K562 (cell line): ENCODE data around the gene RPS2. TPM values are rescaled to one million over a fixed set of nuclear protein-coding genes. Genes with fewer than 3 reads are reported as not detected.

Experiments used
- BRCA1 ChIP-seq, 2 experiments: fragments of 450-650 bp in 1 of 2; sonication (generic) in 1 of 2; formaldehyde crosslinking in 1 of 2; IDR thresholded peaks; 2 replicates each; pipeline versions ENCODE4 v1.5.0 to v1.6.1; 2017 to 2020; ENCODE audit warnings: mild to moderate bottlenecking in 1 of 2, missing genetic modification reagents in 1 of 2
- DNMT1 ChIP-seq: fragments of 450-650 bp; IDR thresholded peaks from 2 replicates; pipeline ENCODE4 v1.6.1; 2016; ENCODE audit warnings: antibody characterized with exemption, mild to moderate bottlenecking
- ESRRB ChIP-seq: fragments of 250-450 bp; sonication (Bioruptor Pico); IDR thresholded peaks from 2 replicates; pipeline ENCODE4 v1.5.0; 2020; ENCODE audit warnings: mild to moderate bottlenecking, moderate library complexity, borderline replicate concordance
- ETV6 ChIP-seq, 3 experiments: fragments of 150-350 bp in 1 of 3; sonication (generic) in 1 of 3; formaldehyde crosslinking in 1 of 3; IDR thresholded peaks; 2 replicates each; pipeline versions ENCODE4 v1.6.1 to v1.8.0; 2014 to 2022; ENCODE audit warnings: borderline replicate concordance in 2 of 3, low read depth in 2 of 3, antibody characterized with exemption in 1 of 3, low read length in 1 of 3, mild to moderate bottlenecking in 1 of 3, missing genetic modification reagents in 1 of 3
- FOXA3 ChIP-seq, 2 experiments: fragments of 450-650 bp in 1 of 2; sonication (generic) in 1 of 2; formaldehyde crosslinking; IDR thresholded peaks in 1 of 2; conservative IDR thresholded peaks in 1 of 2; 2 replicates each; pipeline versions ENCODE4 v1.4.0 to v1.8.0; 2020 to 2022; ENCODE audit warnings: mild to moderate bottlenecking in 2 of 2, missing genetic modification reagents in 1 of 2
- FOXK1 ChIP-seq: sonication (generic); formaldehyde crosslinking; IDR thresholded peaks from 2 replicates; pipeline ENCODE4 v1.8.0; 2022; ENCODE audit warnings: missing genetic modification reagents, mild to moderate bottlenecking, borderline replicate concordance
- FUS ChIP-seq: fragments of 200-400 bp; formaldehyde crosslinking; optimal IDR thresholded peaks from 2 replicates; pipeline ENCODE3; 2017; ENCODE audit warnings: low read depth, low read length
- LCOR ChIP-seq: sonication (generic); formaldehyde crosslinking; IDR thresholded peaks from 2 replicates; pipeline ENCODE4 v1.8.0; 2022; ENCODE audit warnings: mild to moderate bottlenecking, missing genetic modification reagents
- MTA3 ChIP-seq: fragments of 450-650 bp; formaldehyde crosslinking; IDR thresholded peaks from 2 replicates; pipeline ENCODE4 v1.6.1; 2017; ENCODE audit warnings: mild to moderate bottlenecking, borderline replicate concordance
- RBM22 ChIP-seq: fragments of 200-400 bp; formaldehyde crosslinking; IDR thresholded peaks from 2 replicates; pipeline ENCODE4 v1.6.1; 2018; ENCODE audit warnings: low read length, low read depth; ENCODE audit not compliant: poor library complexity, severe bottlenecking
- SP2 ChIP-seq: IDR thresholded peaks from 2 replicates; pipeline ENCODE4 v1.6.1; 2011; ENCODE audit warnings: mild to moderate bottlenecking, low read depth, low read length, moderate library complexity; ENCODE audit not compliant: poor library complexity, severe bottlenecking; ENCODE audit errors: extremely low read depth
- ZNF316 ChIP-seq: fragments of 450-650 bp; IDR thresholded peaks from 2 replicates; pipeline ENCODE4 v1.6.1; 2016
- ZNF354B ChIP-seq: fragments of 250-450 bp; sonication (Bioruptor Pico); IDR thresholded peaks from 2 replicates; pipeline ENCODE4 v1.4.0; 2020
- polyA plus RNA-seq, 8 experiments: library from polyadenylated mRNA; depleted of rRNA in 4 of 8; stranded (reverse) in 5 of 8; unstranded in 3 of 8; fragments of >200 nt; fragmentation: Nextera tagmentation in 2 of 8; fragmentation: Illumina TruSeq in 1 of 8; extraction: Ambion mirVana in 2 of 8; extraction: Trizol in 1 of 8; gene quantifications; 2 replicates each; pipeline versions ENCODE4 v1.2.1 to v1.2.3, GENCODE V29; 2011 to 2014; ENCODE audit warnings: inconsistent platforms in 1 of 8, missing spikeins in 1 of 8
- total RNA-seq, 7 experiments: library from RNA; depleted of rRNA in 6 of 7; stranded (reverse); fragments of >200 nt in 6 of 7; fragmentation: Illumina TruSeq in 2 of 7; extraction: Trizol in 2 of 7; gene quantifications; 2 replicates each; pipeline versions ENCODE4 v1.2.1 to v1.2.3, GENCODE V29; 2011 to 2021; ENCODE audit warnings: low replicate concordance in 1 of 7
- TF ChIP-seq, protein P1 (sequence below): sonication (generic); formaldehyde crosslinking; IDR thresholded peaks from 2 replicates; pipeline ENCODE4 v1.8.0; 2022; ENCODE audit warnings: mild to moderate bottlenecking, missing genetic modification reagents
- TF ChIP-seq, protein P2 (sequence below): fragments of 250-450 bp; sonication (Bioruptor Pico); IDR thresholded peaks from 2 replicates; pipeline ENCODE4 v1.4.0; 2020; ENCODE audit warnings: mild to moderate bottlenecking, moderate library complexity, borderline replicate concordance
- TF ChIP-seq, protein P3 (sequence below): fragments of 250-450 bp; sonication (Bioruptor Pico); IDR thresholded peaks from 2 replicates; pipeline ENCODE4 v1.6.1; 2021; ENCODE audit warnings: mild to moderate bottlenecking

RPS2 gene
- total and polyA plus RNA-seq, 9 of the 15 experiments (the other 6 are each of a cell fraction or from before 2014, with no cell fraction given): 834 to 4,794 (median 3,793) TPM

DNA sequence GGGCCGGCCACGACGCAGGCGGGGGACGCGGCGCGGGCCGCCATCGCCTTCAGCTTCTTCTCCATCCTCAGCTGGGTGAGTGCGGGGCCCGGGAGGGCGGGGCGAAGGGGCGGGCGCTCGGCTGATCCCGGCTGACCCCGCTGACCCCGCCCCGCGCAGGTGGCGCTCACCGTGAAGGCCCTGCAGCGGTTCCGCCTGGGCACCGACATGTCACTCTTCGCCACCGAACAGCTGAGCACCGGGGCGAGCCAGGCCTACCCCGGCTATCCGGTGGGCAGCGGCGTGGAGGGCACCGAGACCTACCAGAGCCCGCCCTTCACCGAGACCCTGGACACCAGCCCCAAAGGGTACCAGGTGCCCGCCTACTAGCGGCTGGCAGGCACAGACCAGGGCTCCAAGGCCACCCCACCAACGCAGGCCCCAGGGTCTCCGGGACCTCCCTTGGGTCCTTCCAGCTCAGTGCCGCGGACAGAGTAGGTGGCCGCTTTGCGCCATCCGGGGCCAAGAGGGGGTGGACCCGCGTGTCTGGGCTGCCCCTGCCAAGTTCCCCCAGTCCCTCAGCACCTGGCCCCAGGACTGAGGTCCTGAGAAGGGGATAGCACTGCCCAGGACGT is 28.2 kb upstream of the RPS2 start (continued):
- TF ChIP-seq, protein P1, sequence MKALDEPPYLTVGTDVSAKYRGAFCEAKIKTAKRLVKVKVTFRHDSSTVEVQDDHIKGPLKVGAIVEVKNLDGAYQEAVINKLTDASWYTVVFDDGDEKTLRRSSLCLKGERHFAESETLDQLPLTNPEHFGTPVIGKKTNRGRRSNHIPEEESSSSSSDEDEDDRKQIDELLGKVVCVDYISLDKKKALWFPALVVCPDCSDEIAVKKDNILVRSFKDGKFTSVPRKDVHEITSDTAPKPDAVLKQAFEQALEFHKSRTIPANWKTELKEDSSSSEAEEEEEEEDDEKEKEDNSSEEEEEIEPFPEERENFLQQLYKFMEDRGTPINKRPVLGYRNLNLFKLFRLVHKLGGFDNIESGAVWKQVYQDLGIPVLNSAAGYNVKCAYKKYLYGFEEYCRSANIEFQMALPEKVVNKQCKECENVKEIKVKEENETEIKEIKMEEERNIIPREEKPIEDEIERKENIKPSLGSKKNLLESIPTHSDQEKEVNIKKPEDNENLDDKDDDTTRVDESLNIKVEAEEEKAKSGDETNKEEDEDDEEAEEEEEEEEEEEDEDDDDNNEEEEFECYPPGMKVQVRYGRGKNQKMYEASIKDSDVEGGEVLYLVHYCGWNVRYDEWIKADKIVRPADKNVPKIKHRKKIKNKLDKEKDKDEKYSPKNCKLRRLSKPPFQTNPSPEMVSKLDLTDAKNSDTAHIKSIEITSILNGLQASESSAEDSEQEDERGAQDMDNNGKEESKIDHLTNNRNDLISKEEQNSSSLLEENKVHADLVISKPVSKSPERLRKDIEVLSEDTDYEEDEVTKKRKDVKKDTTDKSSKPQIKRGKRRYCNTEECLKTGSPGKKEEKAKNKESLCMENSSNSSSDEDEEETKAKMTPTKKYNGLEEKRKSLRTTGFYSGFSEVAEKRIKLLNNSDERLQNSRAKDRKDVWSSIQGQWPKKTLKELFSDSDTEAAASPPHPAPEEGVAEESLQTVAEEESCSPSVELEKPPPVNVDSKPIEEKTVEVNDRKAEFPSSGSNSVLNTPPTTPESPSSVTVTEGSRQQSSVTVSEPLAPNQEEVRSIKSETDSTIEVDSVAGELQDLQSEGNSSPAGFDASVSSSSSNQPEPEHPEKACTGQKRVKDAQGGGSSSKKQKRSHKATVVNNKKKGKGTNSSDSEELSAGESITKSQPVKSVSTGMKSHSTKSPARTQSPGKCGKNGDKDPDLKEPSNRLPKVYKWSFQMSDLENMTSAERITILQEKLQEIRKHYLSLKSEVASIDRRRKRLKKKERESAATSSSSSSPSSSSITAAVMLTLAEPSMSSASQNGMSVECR: peak; percentile 61; the same call in 1 of the 2 replicates
- TF ChIP-seq DNMT1 (no peak), ESRRB (CRISPR knock-in tag) (no peak), RBM22 (no peak), ZNF354B (CRISPR knock-in tag) (no peak), SP2 (no peak), LCOR (CRISPR knock-in tag) (no peak), BRCA1 (IDR thresholded peaks at IDR 0.05) (no peak), BRCA1 (CRISPR knock-in tag; IDR thresholded peaks at IDR 0.05) (no peak), FOXA3 (CRISPR knock-in tag; conservative IDR thresholded peaks at IDR 0.05 in 1 of 2, IDR thresholded peaks at IDR 0.05 in 1 of 2) (no peak), FOXK1 (CRISPR knock-in tag) (no peak), MTA3 (no peak), FUS (no peak), ZNF316 (no peak), ETV6 (IDR thresholded peaks at IDR 0.05; ENCODE audit: borderline replicate concordance in 1 of 2, low read depth in 2 of 2, low read length in 1 of 2) (no peak), ETV6 (CRISPR knock-in tag; IDR thresholded peaks at IDR 0.05; ENCODE audit: borderline replicate concordance) (no peak)
- TF ChIP-seq, protein P2, sequence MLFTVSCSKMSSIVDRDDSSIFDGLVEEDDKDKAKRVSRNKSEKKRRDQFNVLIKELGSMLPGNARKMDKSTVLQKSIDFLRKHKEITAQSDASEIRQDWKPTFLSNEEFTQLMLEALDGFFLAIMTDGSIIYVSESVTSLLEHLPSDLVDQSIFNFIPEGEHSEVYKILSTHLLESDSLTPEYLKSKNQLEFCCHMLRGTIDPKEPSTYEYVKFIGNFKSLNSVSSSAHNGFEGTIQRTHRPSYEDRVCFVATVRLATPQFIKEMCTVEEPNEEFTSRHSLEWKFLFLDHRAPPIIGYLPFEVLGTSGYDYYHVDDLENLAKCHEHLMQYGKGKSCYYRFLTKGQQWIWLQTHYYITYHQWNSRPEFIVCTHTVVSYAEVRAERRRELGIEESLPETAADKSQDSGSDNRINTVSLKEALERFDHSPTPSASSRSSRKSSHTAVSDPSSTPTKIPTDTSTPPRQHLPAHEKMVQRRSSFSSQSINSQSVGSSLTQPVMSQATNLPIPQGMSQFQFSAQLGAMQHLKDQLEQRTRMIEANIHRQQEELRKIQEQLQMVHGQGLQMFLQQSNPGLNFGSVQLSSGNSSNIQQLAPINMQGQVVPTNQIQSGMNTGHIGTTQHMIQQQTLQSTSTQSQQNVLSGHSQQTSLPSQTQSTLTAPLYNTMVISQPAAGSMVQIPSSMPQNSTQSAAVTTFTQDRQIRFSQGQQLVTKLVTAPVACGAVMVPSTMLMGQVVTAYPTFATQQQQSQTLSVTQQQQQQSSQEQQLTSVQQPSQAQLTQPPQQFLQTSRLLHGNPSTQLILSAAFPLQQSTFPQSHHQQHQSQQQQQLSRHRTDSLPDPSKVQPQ: no peak
- TF ChIP-seq, protein P3, sequence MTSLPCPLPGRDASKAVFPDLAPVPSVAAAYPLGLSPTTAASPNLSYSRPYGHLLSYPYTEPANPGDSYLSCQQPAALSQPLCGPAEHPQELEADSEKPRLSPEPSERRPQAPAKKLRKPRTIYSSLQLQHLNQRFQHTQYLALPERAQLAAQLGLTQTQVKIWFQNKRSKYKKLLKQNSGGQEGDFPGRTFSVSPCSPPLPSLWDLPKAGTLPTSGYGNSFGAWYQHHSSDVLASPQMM (CRISPR knock-in tag): no peak
